Caco-2 (cell line): ENCODE measurements around the gene SVOP. TPM values are rescaled to one million over a fixed set of nuclear protein-coding genes. Genes with fewer than 3 reads are reported as not detected.

ENCODE experiments used
- BruUV-seq: library from RNA; stranded (reverse); fragments of 400-500 nt; replicated peaks from 2 replicates; lab custom pipeline; 2021; lab: Mats Ljungman, UMichigan
- CTCF ChIA-PET: fragments of 300-600 bp; sonication (Branson Sonifier 250); formaldehyde crosslinking; loops from one replicate; lab custom pipeline; 2022; ENCODE audit warnings: antibody characterized with exemption; lab: Charles Lee
- POLR2A ChIA-PET: fragments of 300-600 bp; sonication (Branson Sonifier 250); formaldehyde crosslinking; loops from one replicate; lab custom pipeline; 2022; ENCODE audit warnings: antibody characterized with exemption; lab: Charles Lee
- DNase-seq, 2 experiments: peaks; one replicate each; pipeline versions ENCODE4 v3.0.0 to v3.0.0-alpha.2; 2020 to 2022
- H3K27me3 ChIP-seq: replicated peaks from 2 replicates; pipeline ENCODE4 v1.6.0; 2011; ENCODE audit warnings: low read length; ENCODE audit not compliant: control insufficient read depth, insufficient read depth
- H3K36me3 ChIP-seq: 2 replicates; pipeline ENCODE4 v1.5.1; 2011; ENCODE audit warnings: low read length; ENCODE audit not compliant: control insufficient read depth, insufficient read depth
- H3K4me1 ChIP-seq: fragments of 250-450 bp; sonication (Bioruptor Pico); 2 replicates; pipeline ENCODE4 v1.5.1; 2020; ENCODE audit warnings: mild to moderate bottlenecking
- H3K4me3 ChIP-seq: 2 replicates; pipeline ENCODE4 v1.5.1; 2011; ENCODE audit warnings: low read depth, mild to moderate bottlenecking, control low read depth, low read length
- H3K9me3 ChIP-seq: fragments of 250-450 bp; sonication (Bioruptor Pico); 2 replicates; pipeline ENCODE4 v1.5.1; 2020; ENCODE audit warnings: mild to moderate bottlenecking, moderate library complexity
- H3K27ac Mint-ChIP-seq: one replicate; pipeline ENCODE4 v1.8.0; 2022; ENCODE audit warnings: mixed read lengths; ENCODE audit not compliant: unreplicated experiment
- H3K27me3 Mint-ChIP-seq: one replicate; pipeline ENCODE4 v1.8.0; 2022; ENCODE audit warnings: mixed read lengths; ENCODE audit not compliant: insufficient read depth, unreplicated experiment
- H3K36me3 Mint-ChIP-seq: one replicate; pipeline ENCODE4 v1.8.0; 2022; ENCODE audit warnings: mild to moderate bottlenecking, mixed read lengths; ENCODE audit not compliant: insufficient read depth, unreplicated experiment
- H3K4me1 Mint-ChIP-seq: one replicate; pipeline ENCODE4 v1.8.0; 2022; ENCODE audit warnings: low read depth, mixed read lengths; ENCODE audit not compliant: unreplicated experiment
- H3K4me3 Mint-ChIP-seq: one replicate; pipeline ENCODE4 v1.8.0; 2022; ENCODE audit warnings: mild to moderate bottlenecking, moderate library complexity, mixed read lengths; ENCODE audit not compliant: unreplicated experiment
- H3K9me3 Mint-ChIP-seq: one replicate; pipeline ENCODE4 v1.8.0; 2022; ENCODE audit warnings: mixed read lengths; ENCODE audit not compliant: unreplicated experiment
- intact Hi-C: fragments of 100-400 bp; cut with micrococcal nuclease; formaldehyde crosslinking; loops from one replicate; pipeline ENCODE4 v1.10.0; 2022; ENCODE audit not compliant: unreplicated experiment
- total RNA-seq: library from RNA; stranded (reverse); gene quantifications from 2 replicates; pipeline ENCODE4 v1.2.3, GENCODE V29; 2022
- TF ChIP-seq, protein P1 (sequence below), 2 experiments: fragments of 200-600 bp in 1 of 2; IDR thresholded peaks; 1 replicate in 1 of 2; 2 replicates in 1 of 2; pipeline versions ENCODE4 v1.5.1 to v1.8.0; 2011 to 2022; ENCODE audit warnings: antibody characterized with exemption in 1 of 2, control low read depth in 1 of 2, inconsistent platforms in 1 of 2, low read depth in 1 of 2, low read length in 1 of 2, mild to moderate bottlenecking in 1 of 2, moderate library complexity in 1 of 2; ENCODE audit not compliant: insufficient read depth in 1 of 2, severe bottlenecking in 1 of 2, unreplicated experiment in 1 of 2

SVOP gene
- total RNA-seq, 1 experiment from 2014 or later, result 0.09 TPM

DNA sequence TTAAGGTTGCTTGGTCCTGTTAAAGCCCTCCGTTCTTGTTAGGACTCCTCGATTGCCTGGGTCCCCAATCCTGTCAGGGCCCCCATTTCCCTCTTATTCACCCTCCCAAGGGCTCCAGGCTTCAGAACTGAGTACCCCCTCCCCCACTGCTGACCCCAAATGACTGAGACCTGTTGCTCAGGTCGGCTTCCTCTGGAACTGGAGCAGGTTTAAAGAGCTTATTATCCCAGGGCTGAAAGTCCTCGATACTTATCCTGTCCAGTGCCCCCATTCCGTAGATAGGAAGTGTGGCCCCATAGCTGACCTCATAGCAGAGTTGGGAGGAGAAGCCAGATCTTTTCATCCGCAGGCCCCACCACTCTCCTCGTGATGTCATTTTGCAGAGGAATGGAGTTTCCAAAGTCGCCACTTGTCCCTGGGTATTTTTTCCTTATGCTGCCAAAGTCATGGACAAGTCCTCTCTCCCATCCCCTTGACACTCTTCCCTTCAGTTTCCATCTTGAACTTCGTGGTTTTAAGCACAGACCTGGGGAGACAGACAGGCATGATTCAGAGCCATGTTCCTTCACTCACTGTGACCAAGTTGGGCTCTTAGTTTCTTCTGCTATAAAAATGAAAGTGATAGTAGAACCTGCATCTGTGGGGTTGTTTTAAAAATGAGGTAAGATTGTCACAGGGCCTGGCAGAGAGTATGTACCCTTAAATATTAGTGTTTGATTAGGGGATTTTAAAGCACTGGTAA, 32.7 kb upstream of the SVOP start:
- TSS peak; percentile 34 for BruUV-seq
- intact Hi-C loops, result loop anchor here (2.0 kb wide), 1 partner anchor 39 kb away; the partner anchor contains the start of gene ALKBH2
- H3K4me1 Mint-ChIP-seq, result peaks cover 10% of the 10 kb centered on the region
- peak overlapping the region; percentile 96 for H3K4me3 Mint-ChIP-seq
- H3K27ac Mint-ChIP-seq, result peak overlapping the region; percentile 88
- TF ChIP-seq, protein P1, sequence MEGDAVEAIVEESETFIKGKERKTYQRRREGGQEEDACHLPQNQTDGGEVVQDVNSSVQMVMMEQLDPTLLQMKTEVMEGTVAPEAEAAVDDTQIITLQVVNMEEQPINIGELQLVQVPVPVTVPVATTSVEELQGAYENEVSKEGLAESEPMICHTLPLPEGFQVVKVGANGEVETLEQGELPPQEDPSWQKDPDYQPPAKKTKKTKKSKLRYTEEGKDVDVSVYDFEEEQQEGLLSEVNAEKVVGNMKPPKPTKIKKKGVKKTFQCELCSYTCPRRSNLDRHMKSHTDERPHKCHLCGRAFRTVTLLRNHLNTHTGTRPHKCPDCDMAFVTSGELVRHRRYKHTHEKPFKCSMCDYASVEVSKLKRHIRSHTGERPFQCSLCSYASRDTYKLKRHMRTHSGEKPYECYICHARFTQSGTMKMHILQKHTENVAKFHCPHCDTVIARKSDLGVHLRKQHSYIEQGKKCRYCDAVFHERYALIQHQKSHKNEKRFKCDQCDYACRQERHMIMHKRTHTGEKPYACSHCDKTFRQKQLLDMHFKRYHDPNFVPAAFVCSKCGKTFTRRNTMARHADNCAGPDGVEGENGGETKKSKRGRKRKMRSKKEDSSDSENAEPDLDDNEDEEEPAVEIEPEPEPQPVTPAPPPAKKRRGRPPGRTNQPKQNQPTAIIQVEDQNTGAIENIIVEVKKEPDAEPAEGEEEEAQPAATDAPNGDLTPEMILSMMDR (IDR thresholded peaks at IDR 0.05; ENCODE audit: insufficient read depth in 1 of 2, low read depth in 1 of 2, low read length in 1 of 2, severe bottlenecking in 1 of 2, unreplicated experiment in 1 of 2), result no peak
- ChIA-PET CTCF (no interaction called here), POLR2A (no interaction called here)
- H3K27me3 Mint-ChIP-seq, result no peaks in the 10 kb centered on the region
- H3K4me1 ChIP-seq, result 0 out of 2 replicates have a peak, but pooled peaks cover 9% of the 10 kb centered on the region
- no peaks in the 10 kb centered on the region for H3K36me3 ChIP-seq
- H3K9me3 Mint-ChIP-seq, result no peaks in the 10 kb centered on the region
- DNase-seq, result no peak
- H3K27me3 ChIP-seq, result no peaks in the 10 kb centered on the region
- no peaks in the 10 kb centered on the region for H3K36me3 Mint-ChIP-seq
- H3K9me3 ChIP-seq, result no peaks in the 10 kb centered on the region
- peak overlapping the region; percentile 75 for H3K4me3 ChIP-seq

DNA sequence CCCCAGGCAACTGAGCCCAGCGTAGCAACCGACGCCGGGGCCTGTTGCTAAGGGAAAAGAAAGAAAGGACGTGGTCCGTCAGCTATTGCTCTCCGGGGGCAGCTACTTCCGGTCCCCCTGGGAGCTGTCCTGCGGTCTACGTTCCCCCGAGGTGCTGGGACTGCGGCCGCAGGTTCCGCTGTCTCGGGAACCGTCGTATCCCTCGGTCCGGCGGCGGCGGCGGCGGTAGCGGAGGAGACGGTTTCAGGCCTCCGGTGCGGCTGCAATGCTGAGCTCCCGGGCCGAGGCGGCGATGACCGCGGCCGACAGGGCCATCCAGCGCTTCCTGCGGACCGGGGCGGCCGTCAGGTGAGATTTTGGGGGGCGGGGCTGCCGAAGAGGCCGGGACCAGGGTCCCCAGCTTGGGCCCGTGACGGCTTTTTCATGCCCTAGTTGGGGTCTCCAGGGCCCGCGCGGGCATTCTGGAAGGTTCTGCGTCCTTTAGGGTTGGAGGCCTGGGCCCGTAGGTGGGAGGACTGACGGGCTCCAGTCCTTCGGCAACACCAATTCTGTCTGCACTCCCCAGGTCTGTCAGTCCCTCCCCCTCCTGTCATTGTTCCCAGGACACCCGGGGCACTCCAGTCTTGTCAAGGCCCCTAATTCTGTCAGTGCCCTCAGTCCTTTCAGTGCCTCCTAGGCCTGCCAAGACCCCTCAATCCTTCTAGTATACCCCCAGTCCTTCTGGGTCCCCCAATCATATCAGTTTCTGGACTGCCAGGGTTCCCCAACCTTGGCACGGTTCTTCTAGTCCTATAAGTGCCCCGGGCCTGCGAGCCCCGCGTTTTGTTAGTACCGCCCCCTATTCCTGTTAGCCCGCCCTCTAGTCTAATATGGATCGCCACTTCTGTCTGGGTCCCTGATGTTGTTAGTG, 31.8 kb upstream of the SVOP start, which contains the start of gene USP30:
USP30 (plus strand) TSS at position 163 of the 910 bp plus-strand sequence; CDS start at position 266, 103 bp downstream.
- intact Hi-C loops, result loop anchor here (2.0 kb wide), 1 partner anchor 40 kb away; the partner anchor contains the start of gene ALKBH2
- BruUV-seq, result no TSS peak
- POLR2A ChIA-PET, result interaction anchor here (0.6 kb wide), 1 partner anchor 85 kb away, joined by 3 read pairs; no protein-coding TSS in a partner anchor

More for the DNA sequence above, 31.8 kb upstream of the SVOP start, which contains the start of gene USP30:
- Mint-ChIP-seq H3K27me3 (no peaks in the 10 kb centered on the region), H3K9me3 (no peaks in the 10 kb centered on the region), H3K4me3 (peak within 1 kb of the TSS; percentile 96), H3K4me1 (peaks cover 10% of the 10 kb centered on the region), H3K27ac (peak within 1 kb of the TSS; percentile 88), H3K36me3 (no peaks in the 10 kb centered on the region)
- DNase-seq, result peak; percentile 84 to 87
- TF ChIP-seq, protein P1 (IDR thresholded peaks at IDR 0.05; ENCODE audit: insufficient read depth in 1 of 2, low read depth in 1 of 2, low read length in 1 of 2, severe bottlenecking in 1 of 2, unreplicated experiment in 1 of 2), result no peak
- Histone ChIP-seq H3K27me3 (no peaks in the 10 kb centered on the region), H3K9me3 (no peaks in the 10 kb centered on the region), H3K4me1 (0 out of 2 replicates have a peak, but pooled peaks cover 9% of the 10 kb centered on the region), H3K4me3 (peak within 1 kb of the TSS; percentile 75), H3K36me3 (no peaks in the 10 kb centered on the region)
- CTCF ChIA-PET, result no interaction called here
